CD4-positive, alpha-beta T cell (primary cell): ENCODE measurements around the gene IFT81. TPM values are rescaled to one million over a fixed set of nuclear protein-coding genes. Genes with fewer than 3 reads are reported as not detected.
A peak's percentile ranks its signal among the peaks of the same experiment; 100 is the strongest.

Experiments
- ATAC-seq: fragments of 200-7000 bp; cut with Tn5 transposase; one replicate; pipeline ENCODE4 v1.10.0; 2022; ENCODE audit warnings: mild to moderate bottlenecking; ENCODE audit not compliant: poor library complexity
- CTCF ChIA-PET: fragments of 350-600 bp; sonication (Branson Sonifier 250); formaldehyde crosslinking; loops from one replicate; lab custom pipeline; 2021; ENCODE audit warnings: antibody characterized with exemption, inconsistent platforms; lab: Charles Lee
- POLR2A ChIA-PET: fragments of 350-600 bp; sonication (Branson Sonifier 250); formaldehyde crosslinking; loops from one replicate; lab custom pipeline; 2021; ENCODE audit warnings: antibody characterized with exemption, inconsistent platforms; lab: Charles Lee
- DNase-seq, 14 experiments: peaks; one replicate each; pipeline ENCODE4 v3.0.0-alpha.2; 2013 to 2020; ENCODE audit warnings: mixed read lengths in 2 of 14
- H3K27ac ChIP-seq, 2 donors: one replicate each; pipeline versions ENCODE4 v1.5.1 to v1.7.0; 2013; ENCODE audit warnings: low read length in 2 of 2, low read depth in 1 of 2, mild to moderate bottlenecking in 1 of 2
- H3K27me3 ChIP-seq, 2 experiments: 1 replicate in 1 of 2; 2 replicates in 1 of 2; pipeline versions ENCODE4 v1.6.1 to v1.7.0; 2013; ENCODE audit warnings: low read length in 2 of 2, control low read depth in 1 of 2, mild to moderate bottlenecking in 1 of 2, moderate library complexity in 1 of 2; ENCODE audit not compliant: insufficient read depth in 2 of 2, control insufficient read depth in 1 of 2
- H3K36me3 ChIP-seq: one replicate; pipeline ENCODE4 v1.6.1; 2013; ENCODE audit warnings: low read length, control low read depth; ENCODE audit not compliant: insufficient read depth
- H3K4me1 ChIP-seq: one replicate; pipeline ENCODE4 v1.6.1; 2013; ENCODE audit warnings: low read length, control low read depth; ENCODE audit not compliant: insufficient read depth
- H3K4me3 ChIP-seq: one replicate; pipeline ENCODE4 v1.5.1; 2013; ENCODE audit warnings: mild to moderate bottlenecking, low read length, moderate library complexity
- H3K9me3 ChIP-seq, 2 experiments: 1 replicate in 1 of 2; 2 replicates in 1 of 2; pipeline versions ENCODE4 v1.6.1 to v1.7.0; 2013; ENCODE audit warnings: low read length in 2 of 2, mild to moderate bottlenecking in 2 of 2, control low read depth in 1 of 2, moderate library complexity in 1 of 2; ENCODE audit not compliant: control insufficient read depth in 1 of 2, insufficient read depth in 1 of 2
- H3K27ac Mint-ChIP-seq: one replicate; pipeline ENCODE4 v1.8.0; 2020; ENCODE audit warnings: mixed read lengths
- H3K27me3 Mint-ChIP-seq: one replicate; pipeline ENCODE4 v1.8.0; 2021; ENCODE audit warnings: mixed read lengths
- H3K36me3 Mint-ChIP-seq: one replicate; pipeline ENCODE4 v1.8.0; 2021; ENCODE audit warnings: low read depth, mixed read lengths
- H3K4me1 Mint-ChIP-seq: one replicate; pipeline ENCODE4 v1.8.0; 2021; ENCODE audit warnings: low read depth, mixed read lengths
- H3K4me3 Mint-ChIP-seq: one replicate; pipeline ENCODE4 v1.8.0; 2020; ENCODE audit warnings: mild to moderate bottlenecking, mixed read lengths
- H3K9me3 Mint-ChIP-seq: one replicate; pipeline ENCODE4 v1.8.0; 2020; ENCODE audit warnings: mixed read lengths
- intact Hi-C, 2 experiments: fragments of 100-400 bp; cut with DNase I in 1 of 2; cut with micrococcal nuclease in 1 of 2; formaldehyde crosslinking; loops; one replicate each; pipeline versions ENCODE4 v1.15.1 to v1.9.0; 2023 to 2025; cut with DNase I, micrococcal nuclease
- total RNA-seq, 174 experiments: library from RNA in 2 of 174; stranded (reverse) in 2 of 174; gene quantifications; one replicate each; pipeline ENCODE4 v1.2.3 and lab custom pipeline; 2021 to 2026
- TF ChIP-seq, protein P1 (sequence below): fragments of 200-600 bp; IDR thresholded peaks from one replicate; pipeline ENCODE4 v1.8.0; 2022; ENCODE audit warnings: antibody characterized with exemption, mild to moderate bottlenecking

The IFT81 gene
- total RNA-seq, 2 experiments from 2014 or later, result 0.41 to 1.1 TPM

DNA sequence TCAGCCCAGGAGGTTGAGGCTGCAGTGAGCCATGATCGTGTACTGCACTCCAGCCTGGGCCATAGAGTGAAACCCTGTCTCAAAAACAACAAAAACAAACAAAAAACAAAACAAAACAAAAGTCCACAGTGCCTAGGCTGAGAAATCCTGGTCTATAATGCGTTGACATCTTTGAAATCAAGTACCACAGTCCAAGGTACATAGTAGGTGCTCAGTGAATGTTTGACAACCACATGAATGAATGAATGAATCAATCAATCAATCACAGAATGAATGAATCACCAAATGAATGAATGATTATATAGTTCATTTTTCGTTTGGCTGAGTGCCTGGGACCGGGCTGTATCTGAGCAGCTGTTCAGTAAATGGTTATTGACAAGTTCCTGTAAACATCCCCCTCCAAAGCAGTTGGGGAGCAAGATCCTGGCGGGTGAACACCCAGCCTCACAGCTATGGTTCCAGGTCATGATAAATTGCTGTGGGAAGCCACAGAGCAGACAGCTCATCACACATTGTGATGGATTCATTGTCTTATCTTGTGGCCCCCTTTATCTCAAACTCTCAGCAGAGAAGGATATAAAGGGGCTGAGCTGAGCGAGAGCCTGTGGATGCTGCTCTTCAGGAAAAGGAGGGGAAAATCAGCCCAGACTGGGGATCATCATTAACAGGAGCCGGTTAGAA, 30.4 kb upstream of the IFT81 start:
- intact Hi-C loops, result no loop called here
- Mint-ChIP-seq H3K27ac (no peak overlapping the region), H3K4me1 (no peaks in the 10 kb centered on the region), H3K4me3 (no peak overlapping the region), H3K9me3 (no peaks in the 10 kb centered on the region), H3K36me3 (no peaks in the 10 kb centered on the region), H3K27me3 (peaks cover 43% of the 10 kb centered on the region)
- Histone ChIP-seq H3K9me3 (no peaks in the 10 kb centered on the region), H3K27me3 (no peaks in the 10 kb centered on the region), H3K27ac (no peak overlapping the region), H3K36me3 (no peaks in the 10 kb centered on the region), H3K4me1 (no peaks in the 10 kb centered on the region), H3K4me3 (no peak overlapping the region)
- ATAC-seq, result no peak
- ChIA-PET POLR2A (no interaction called here), CTCF (no interaction called here)
- TF ChIP-seq, protein P1, sequence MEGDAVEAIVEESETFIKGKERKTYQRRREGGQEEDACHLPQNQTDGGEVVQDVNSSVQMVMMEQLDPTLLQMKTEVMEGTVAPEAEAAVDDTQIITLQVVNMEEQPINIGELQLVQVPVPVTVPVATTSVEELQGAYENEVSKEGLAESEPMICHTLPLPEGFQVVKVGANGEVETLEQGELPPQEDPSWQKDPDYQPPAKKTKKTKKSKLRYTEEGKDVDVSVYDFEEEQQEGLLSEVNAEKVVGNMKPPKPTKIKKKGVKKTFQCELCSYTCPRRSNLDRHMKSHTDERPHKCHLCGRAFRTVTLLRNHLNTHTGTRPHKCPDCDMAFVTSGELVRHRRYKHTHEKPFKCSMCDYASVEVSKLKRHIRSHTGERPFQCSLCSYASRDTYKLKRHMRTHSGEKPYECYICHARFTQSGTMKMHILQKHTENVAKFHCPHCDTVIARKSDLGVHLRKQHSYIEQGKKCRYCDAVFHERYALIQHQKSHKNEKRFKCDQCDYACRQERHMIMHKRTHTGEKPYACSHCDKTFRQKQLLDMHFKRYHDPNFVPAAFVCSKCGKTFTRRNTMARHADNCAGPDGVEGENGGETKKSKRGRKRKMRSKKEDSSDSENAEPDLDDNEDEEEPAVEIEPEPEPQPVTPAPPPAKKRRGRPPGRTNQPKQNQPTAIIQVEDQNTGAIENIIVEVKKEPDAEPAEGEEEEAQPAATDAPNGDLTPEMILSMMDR, result no peak
- no peak for DNase-seq

DNA sequence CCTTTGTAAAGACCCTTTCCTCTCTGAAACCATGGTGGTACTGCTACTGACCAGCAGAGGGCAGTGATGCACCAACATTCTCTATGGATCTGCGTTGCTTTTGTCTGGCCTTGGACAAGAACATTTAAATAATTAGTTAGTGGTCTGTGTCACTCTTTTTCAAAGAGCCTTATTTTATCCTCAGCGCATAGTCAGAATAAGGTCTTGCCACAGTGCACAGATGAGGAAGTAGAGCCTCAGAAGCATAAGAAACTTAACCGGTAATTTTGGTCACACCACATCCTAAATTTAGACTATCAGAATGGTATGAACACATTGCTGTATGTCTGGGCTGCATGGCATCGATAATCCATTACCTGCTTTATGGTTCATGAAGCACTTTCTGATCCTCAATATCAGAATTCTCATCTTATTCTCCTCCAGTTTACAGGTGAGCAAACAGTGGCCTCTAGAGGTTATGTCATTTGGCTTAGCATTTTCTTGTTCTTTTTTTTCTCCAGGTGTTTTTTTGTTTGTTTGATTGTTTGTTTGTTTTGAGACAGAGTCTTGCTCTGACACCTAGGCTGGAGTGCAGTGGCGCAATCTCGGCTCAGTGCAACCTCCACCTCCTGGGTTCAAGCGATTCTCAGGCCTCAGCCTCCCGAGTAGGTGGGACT, 23.7 kb upstream of the IFT81 start:
- H3K4me3 Mint-ChIP-seq, result no peak overlapping the region
- H3K9me3 Mint-ChIP-seq, result no peaks in the 10 kb centered on the region
- no peaks in the 10 kb centered on the region for H3K36me3 Mint-ChIP-seq
- Histone ChIP-seq H3K27ac (no peak overlapping the region), H3K27me3 (no peaks in the 10 kb centered on the region), H3K4me3 (no peak overlapping the region), H3K36me3 (no peaks in the 10 kb centered on the region), H3K4me1 (no peaks in the 10 kb centered on the region), H3K9me3 (no peaks in the 10 kb centered on the region)
- CTCF ChIA-PET, result interaction anchor here (0.6 to 2.0 kb wide), 8 partner anchors 27 to 331 kb away, joined by 3 to 10 read pairs (median 4); no protein-coding TSS in a partner anchor
- intact Hi-C loops, result loop anchor here (1.0 to 5.0 kb wide), 8 partner anchors 145 to 788 kb away; no protein-coding TSS in a partner anchor
- no peaks in the 10 kb centered on the region for H3K27me3 Mint-ChIP-seq
- ATAC-seq (peak; percentile 80), DNase-seq (peak; percentile 32 to 84 (median 46))
- TF ChIP-seq, protein P1, result peak; percentile 99
- peaks cover 13% of the 10 kb centered on the region for H3K4me1 Mint-ChIP-seq
- H3K27ac Mint-ChIP-seq, result no peak overlapping the region
- POLR2A ChIA-PET, result no interaction called here

DNA sequence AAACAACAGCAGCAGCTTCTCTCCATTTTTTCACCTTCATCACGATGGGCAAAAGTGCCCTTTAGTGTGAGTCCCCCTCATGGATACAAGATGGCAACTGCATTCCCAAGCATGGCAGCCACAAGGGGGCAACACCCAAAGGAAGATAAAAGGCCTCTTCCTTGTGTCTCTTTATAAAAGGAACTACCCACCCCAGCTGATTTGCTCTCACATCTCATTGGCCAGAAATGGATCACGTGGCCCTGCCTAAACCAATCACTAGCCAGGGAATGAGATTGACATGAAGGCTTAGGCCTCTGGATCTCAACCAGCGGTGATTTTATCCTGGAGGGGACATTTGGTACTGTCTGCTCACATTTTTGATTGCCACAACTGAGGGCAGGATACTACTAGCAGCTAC, 21.9 kb upstream of the IFT81 start:
- no peaks in the 10 kb centered on the region for H3K9me3 ChIP-seq
- no peaks in the 10 kb centered on the region for H3K36me3 ChIP-seq
- Mint-ChIP-seq H3K27me3 (no peaks in the 10 kb centered on the region), H3K4me3 (no peak overlapping the region), H3K36me3 (no peaks in the 10 kb centered on the region), H3K27ac (no peak overlapping the region), H3K4me1 (peaks cover 13% of the 10 kb centered on the region), H3K9me3 (no peaks in the 10 kb centered on the region)
- no peak overlapping the region for H3K27ac ChIP-seq
- ATAC-seq (peak; percentile 25), DNase-seq (peak in 4 of 14 experiments; percentile 8 to 65 (median 46))
- H3K4me3 ChIP-seq, result no peak overlapping the region
- intact Hi-C loops, result loop anchor here (5.0 kb wide), 4 partner anchors 295 to 785 kb away; no protein-coding TSS in a partner anchor
- H3K27me3 ChIP-seq, result no peaks in the 10 kb centered on the region
- POLR2A ChIA-PET, result interaction anchor here (0.8 kb wide), 1 partner anchor 329 kb away, joined by 5 read pairs; no protein-coding TSS in a partner anchor
- CTCF ChIA-PET, result interaction anchor here (0.8 to 2.0 kb wide), 3 partner anchors 143 to 331 kb away, joined by 3 to 9 read pairs (median 6); no protein-coding TSS in a partner anchor
- TF ChIP-seq, protein P1, result no peak
- H3K4me1 ChIP-seq, result no peaks in the 10 kb centered on the region
